HepG2 (cell line): ENCODE measurements around the gene U2SURP. TPM values are rescaled to one million over a fixed set of nuclear protein-coding genes. Genes with fewer than 3 reads are reported as not detected.

Experiments used
- EHMT2 ChIP-seq: fragments of 200-600 bp; sonication (generic); IDR thresholded peaks from 2 replicates; pipeline ENCODE4 v1.7.0; 2017; ENCODE audit warnings: antibody characterized with exemption, low read depth, low read length, borderline replicate concordance
- ETV5 ChIP-seq: IDR thresholded peaks from 2 replicates; pipeline ENCODE4 v1.6.1; 2018; ENCODE audit warnings: missing biosample characterization, missing genetic modification reagents, inconsistent platforms, borderline replicate concordance
- KDM4B ChIP-seq: sonication (generic); formaldehyde crosslinking; IDR thresholded peaks from 2 replicates; pipeline ENCODE4 v1.4.0; 2020; ENCODE audit warnings: missing genetic modification reagents
- MED13 ChIP-seq: sonication (generic); formaldehyde crosslinking; IDR thresholded peaks from 2 replicates; pipeline ENCODE4 v1.5.0; 2020; ENCODE audit warnings: missing genetic modification reagents
- NFATC3 ChIP-seq: sonication (generic); formaldehyde crosslinking; IDR thresholded peaks from 2 replicates; pipeline ENCODE4 v1.5.1; 2020; ENCODE audit warnings: mild to moderate bottlenecking, missing genetic modification reagents
- PRPF4 ChIP-seq: fragments of 200-400 bp; formaldehyde crosslinking; IDR thresholded peaks from 2 replicates; pipeline ENCODE4 v1.6.1; 2016; ENCODE audit warnings: low read length, low read depth; ENCODE audit not compliant: poor library complexity, severe bottlenecking
- REL ChIP-seq: sonication (generic); formaldehyde crosslinking; conservative IDR thresholded peaks from 2 replicates; pipeline ENCODE4 v1.8.0; 2022; ENCODE audit warnings: mild to moderate bottlenecking, missing genetic modification reagents, moderate library complexity
- RFXANK ChIP-seq: IDR thresholded peaks from 2 replicates; pipeline ENCODE4 v1.6.1; 2016
- SAP130 ChIP-seq: IDR thresholded peaks from 2 replicates; pipeline ENCODE4 v1.6.1; 2016; ENCODE audit warnings: low read depth
- TRIM24 ChIP-seq: sonication (generic); formaldehyde crosslinking; IDR thresholded peaks from 2 replicates; pipeline ENCODE4 v1.8.0; 2022; ENCODE audit warnings: mild to moderate bottlenecking, missing genetic modification reagents
- ZNF10 ChIP-seq: sonication (generic); formaldehyde crosslinking; IDR thresholded peaks from 2 replicates; pipeline ENCODE4 v1.4.0; 2020; ENCODE audit warnings: mild to moderate bottlenecking, low read depth, missing genetic modification reagents, borderline replicate concordance
- ZNF121 ChIP-seq: sonication (generic); formaldehyde crosslinking; IDR thresholded peaks from 2 replicates; pipeline ENCODE4 v1.5.0; 2020; ENCODE audit warnings: mild to moderate bottlenecking, missing genetic modification reagents
- ZNF224 ChIP-seq: sonication (generic); formaldehyde crosslinking; IDR thresholded peaks from 2 replicates; pipeline ENCODE4 v1.5.0; 2020; ENCODE audit warnings: mild to moderate bottlenecking, missing genetic modification reagents
- ZNF253 ChIP-seq: sonication (generic); formaldehyde crosslinking; IDR thresholded peaks from 2 replicates; pipeline ENCODE4 v1.8.0; 2022; ENCODE audit warnings: mild to moderate bottlenecking, missing genetic modification reagents, borderline replicate concordance
- ZNF775 ChIP-seq: sonication (generic); formaldehyde crosslinking; IDR thresholded peaks from 2 replicates; pipeline ENCODE4 v1.4.0; 2020; ENCODE audit warnings: missing genetic modification reagents, mild to moderate bottlenecking, moderate library complexity, borderline replicate concordance
- polyA plus RNA-seq, 8 experiments: library from polyadenylated mRNA; depleted of rRNA in 3 of 8; stranded (reverse) in 7 of 8; unstranded in 1 of 8; fragments of >200 nt; fragmentation: Illumina TruSeq in 4 of 8; extraction: Trizol in 4 of 8; gene quantifications; 2 replicates each; pipeline versions ENCODE4 v1.2.1 to v1.2.3, GENCODE V29; 2011 to 2016; ENCODE audit warnings: low read depth in 4 of 8, missing spikeins in 1 of 8, mixed read lengths in 1 of 8; ENCODE audit not compliant: insufficient read depth in 1 of 8
- total RNA-seq, 5 experiments: library from RNA; depleted of rRNA; stranded (reverse); fragments of >200 nt; fragmentation: Illumina TruSeq; extraction: Trizol; gene quantifications; 2 replicates each; pipeline ENCODE4 v1.2.3, GENCODE V29; 2016; ENCODE audit warnings: low read depth in 1 of 5
- TF ChIP-seq, protein P1 (sequence below): sonication (generic); formaldehyde crosslinking; IDR thresholded peaks from 2 replicates; pipeline ENCODE4 v1.4.0; 2020; ENCODE audit warnings: missing genetic modification reagents
- TF ChIP-seq, protein P2 (sequence below): sonication (generic); formaldehyde crosslinking; IDR thresholded peaks from 2 replicates; pipeline ENCODE4 v1.4.0; 2020; ENCODE audit warnings: missing genetic modification reagents
- TF ChIP-seq, protein P3 (sequence below): sonication (generic); formaldehyde crosslinking; IDR thresholded peaks from 2 replicates; pipeline ENCODE4 v1.5.1; 2020; ENCODE audit warnings: mild to moderate bottlenecking, missing genetic modification reagents, borderline replicate concordance

U2SURP gene
- total and polyA plus RNA-seq, 2 of the 13 experiments (the other 11 are each of a cell fraction or from before 2014, with no cell fraction given) = 55.9 to 173 TPM

DNA sequence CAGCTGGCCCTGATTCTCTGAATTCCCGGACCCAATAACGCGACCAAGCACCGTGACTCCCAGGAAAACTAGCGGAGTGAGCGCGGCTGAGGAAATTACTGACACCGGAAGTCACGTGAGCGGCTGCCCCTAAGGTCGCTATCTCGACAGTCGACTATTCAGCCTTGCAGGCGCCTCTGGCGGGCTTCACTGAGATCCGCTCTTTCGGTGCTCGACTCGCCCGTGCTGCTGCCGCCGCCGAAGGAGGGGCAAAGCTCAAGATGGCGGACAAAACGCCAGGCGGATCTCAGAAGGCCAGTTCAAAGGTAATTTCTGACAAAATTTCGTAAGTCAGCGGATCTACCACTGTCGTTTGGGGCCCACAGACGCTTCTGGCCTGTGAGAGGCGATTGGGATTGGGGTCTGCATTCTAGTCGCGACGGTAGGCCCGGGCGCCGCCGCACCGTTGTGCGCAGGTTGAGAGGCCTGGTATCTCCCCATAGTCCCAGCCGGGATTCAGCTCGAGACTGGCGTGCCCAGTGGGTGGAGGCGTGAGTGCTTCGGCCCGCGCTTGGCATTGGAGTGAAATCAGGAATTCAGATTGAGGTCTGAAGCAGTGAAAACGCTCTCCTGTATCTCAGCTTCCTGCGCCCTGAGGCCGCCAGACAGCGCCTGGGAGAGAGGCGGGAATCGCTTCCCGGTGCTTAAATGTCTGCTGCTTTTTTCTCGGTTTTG, at the start of gene U2SURP (continued):
- TF ChIP-seq NFATC3 (peak; percentile 45; the same call in 1 of the 2 replicates), TRIM24 (CRISPR knock-in tag) (no peak), KDM4B (CRISPR knock-in tag) (0 out of 2 replicates have a peak, but pooled peaks have one; percentile 4), ZNF121 (CRISPR knock-in tag) (no peak), PRPF4 (no peak), ZNF224 (peak; percentile 95), RFXANK (CRISPR knock-in tag) (no peak), ZNF10 (no peak), EHMT2 (no peak), REL (CRISPR knock-in tag) (no peak; the same call in 1 of the 2 replicates), ETV5 (CRISPR knock-in tag) (peak; percentile 99), ZNF253 (CRISPR knock-in tag) (peak; percentile 69; the same call in 1 of the 2 replicates), ZNF775 (CRISPR knock-in tag) (peak; percentile 82), MED13 (CRISPR knock-in tag) (peak; percentile 74; the same call in 1 of the 2 replicates), SAP130 (peak; percentile 96)
- TF ChIP-seq, protein P1, sequence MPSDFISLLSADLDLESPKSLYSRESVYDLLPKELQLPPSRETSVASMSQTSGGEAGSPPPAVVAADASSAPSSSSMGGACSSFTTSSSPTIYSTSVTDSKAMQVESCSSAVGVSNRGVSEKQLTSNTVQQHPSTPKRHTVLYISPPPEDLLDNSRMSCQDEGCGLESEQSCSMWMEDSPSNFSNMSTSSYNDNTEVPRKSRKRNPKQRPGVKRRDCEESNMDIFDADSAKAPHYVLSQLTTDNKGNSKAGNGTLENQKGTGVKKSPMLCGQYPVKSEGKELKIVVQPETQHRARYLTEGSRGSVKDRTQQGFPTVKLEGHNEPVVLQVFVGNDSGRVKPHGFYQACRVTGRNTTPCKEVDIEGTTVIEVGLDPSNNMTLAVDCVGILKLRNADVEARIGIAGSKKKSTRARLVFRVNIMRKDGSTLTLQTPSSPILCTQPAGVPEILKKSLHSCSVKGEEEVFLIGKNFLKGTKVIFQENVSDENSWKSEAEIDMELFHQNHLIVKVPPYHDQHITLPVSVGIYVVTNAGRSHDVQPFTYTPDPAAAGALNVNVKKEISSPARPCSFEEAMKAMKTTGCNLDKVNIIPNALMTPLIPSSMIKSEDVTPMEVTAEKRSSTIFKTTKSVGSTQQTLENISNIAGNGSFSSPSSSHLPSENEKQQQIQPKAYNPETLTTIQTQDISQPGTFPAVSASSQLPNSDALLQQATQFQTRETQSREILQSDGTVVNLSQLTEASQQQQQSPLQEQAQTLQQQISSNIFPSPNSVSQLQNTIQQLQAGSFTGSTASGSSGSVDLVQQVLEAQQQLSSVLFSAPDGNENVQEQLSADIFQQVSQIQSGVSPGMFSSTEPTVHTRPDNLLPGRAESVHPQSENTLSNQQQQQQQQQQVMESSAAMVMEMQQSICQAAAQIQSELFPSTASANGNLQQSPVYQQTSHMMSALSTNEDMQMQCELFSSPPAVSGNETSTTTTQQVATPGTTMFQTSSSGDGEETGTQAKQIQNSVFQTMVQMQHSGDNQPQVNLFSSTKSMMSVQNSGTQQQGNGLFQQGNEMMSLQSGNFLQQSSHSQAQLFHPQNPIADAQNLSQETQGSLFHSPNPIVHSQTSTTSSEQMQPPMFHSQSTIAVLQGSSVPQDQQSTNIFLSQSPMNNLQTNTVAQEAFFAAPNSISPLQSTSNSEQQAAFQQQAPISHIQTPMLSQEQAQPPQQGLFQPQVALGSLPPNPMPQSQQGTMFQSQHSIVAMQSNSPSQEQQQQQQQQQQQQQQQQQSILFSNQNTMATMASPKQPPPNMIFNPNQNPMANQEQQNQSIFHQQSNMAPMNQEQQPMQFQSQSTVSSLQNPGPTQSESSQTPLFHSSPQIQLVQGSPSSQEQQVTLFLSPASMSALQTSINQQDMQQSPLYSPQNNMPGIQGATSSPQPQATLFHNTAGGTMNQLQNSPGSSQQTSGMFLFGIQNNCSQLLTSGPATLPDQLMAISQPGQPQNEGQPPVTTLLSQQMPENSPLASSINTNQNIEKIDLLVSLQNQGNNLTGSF (CRISPR knock-in tag) = peak; percentile 58; the same call in 1 of the 2 replicates
- TF ChIP-seq, protein P2, sequence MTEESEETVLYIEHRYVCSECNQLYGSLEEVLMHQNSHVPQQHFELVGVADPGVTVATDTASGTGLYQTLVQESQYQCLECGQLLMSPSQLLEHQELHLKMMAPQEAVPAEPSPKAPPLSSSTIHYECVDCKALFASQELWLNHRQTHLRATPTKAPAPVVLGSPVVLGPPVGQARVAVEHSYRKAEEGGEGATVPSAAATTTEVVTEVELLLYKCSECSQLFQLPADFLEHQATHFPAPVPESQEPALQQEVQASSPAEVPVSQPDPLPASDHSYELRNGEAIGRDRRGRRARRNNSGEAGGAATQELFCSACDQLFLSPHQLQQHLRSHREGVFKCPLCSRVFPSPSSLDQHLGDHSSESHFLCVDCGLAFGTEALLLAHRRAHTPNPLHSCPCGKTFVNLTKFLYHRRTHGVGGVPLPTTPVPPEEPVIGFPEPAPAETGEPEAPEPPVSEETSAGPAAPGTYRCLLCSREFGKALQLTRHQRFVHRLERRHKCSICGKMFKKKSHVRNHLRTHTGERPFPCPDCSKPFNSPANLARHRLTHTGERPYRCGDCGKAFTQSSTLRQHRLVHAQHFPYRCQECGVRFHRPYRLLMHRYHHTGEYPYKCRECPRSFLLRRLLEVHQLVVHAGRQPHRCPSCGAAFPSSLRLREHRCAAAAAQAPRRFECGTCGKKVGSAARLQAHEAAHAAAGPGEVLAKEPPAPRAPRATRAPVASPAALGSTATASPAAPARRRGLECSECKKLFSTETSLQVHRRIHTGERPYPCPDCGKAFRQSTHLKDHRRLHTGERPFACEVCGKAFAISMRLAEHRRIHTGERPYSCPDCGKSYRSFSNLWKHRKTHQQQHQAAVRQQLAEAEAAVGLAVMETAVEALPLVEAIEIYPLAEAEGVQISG (CRISPR knock-in tag) = peak; percentile 91
- TF ChIP-seq, protein P3, sequence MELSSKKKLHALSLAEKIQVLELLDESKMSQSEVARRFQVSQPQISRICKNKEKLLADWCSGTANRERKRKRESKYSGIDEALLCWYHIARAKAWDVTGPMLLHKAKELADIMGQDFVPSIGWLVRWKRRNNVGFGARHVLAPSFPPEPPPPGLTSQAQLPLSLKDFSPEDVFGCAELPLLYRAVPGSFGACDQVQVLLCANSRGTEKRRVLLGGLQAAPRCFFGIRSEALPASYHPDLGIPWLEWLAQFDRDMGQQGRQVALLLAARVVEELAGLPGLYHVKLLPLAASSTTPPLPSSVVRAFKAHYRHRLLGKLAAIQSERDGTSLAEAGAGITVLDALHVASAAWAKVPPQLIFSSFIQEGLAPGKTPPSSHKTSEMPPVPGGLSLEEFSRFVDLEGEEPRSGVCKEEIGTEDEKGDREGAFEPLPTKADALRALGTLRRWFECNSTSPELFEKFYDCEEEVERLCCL = 0 out of 2 replicates have a peak, but pooled peaks have one; percentile 28
